Activated naive CD8-positive, alpha-beta T cell treated with anti-CD3 and anti-CD28 coated beads, Interleukin-2, amount 50 U/mL, for 16 hours (primary cell): Measurements from ENCODE around the gene MSRB1.
A peak's percentile ranks its signal among the peaks of the same experiment; 100 is the strongest.
"Not testable (repeated sequence)": the region's sequence is repeated elsewhere in the genome, so short reads cannot be mapped to it uniquely, and the experiment has no call there.

ENCODE experiments used
- DNase-seq: peaks from one replicate; pipeline ENCODE4 v3.0.0-alpha.2; 2020; ENCODE audit warnings: low read depth, low spot score

The MSRB1 gene

GRCh38 chr16:1962161-1963153, 19.5 kb upstream of the MSRB1 start:
- not testable (repeated sequence) for DNase-seq

- no peak for DNase-seq
These were observed 18.7 kb upstream of the MSRB1 start for GRCh38 chr16:1961651-1962067.

GRCh38 chr16:1960665-1961630, 17.9 kb upstream of the MSRB1 start:
- no peak for DNase-seq

- DNase-seq, result peak; percentile 77
These were observed 16.5 kb upstream of the MSRB1 start, which contains the start of gene NDUFB10 for GRCh38 chr16:1959269-1960039. Gene NDUFB10, plus strand, starts transcription at chr16:1959538. Its CDS starts 87 bp downstream, at chr16:1959625.

- DNase-seq, result no peak
These were observed 15.8 kb upstream of the MSRB1 start for GRCh38 chr16:1958715-1959268.

GRCh38 chr16:1958143-1958491, 15.1 kb upstream of the MSRB1 start:
- not testable (repeated sequence) for DNase-seq

- not testable (repeated sequence) for DNase-seq
These were observed 14.6 kb upstream of the MSRB1 start for GRCh38 chr16:1957434-1958142.

- no peak for DNase-seq
These were observed 10.7 kb upstream of the MSRB1 start for GRCh38 chr16:1953734-1954133.

GRCh38 chr16:1950559-1950958, 7.6 kb upstream of the MSRB1 start:
- no peak for DNase-seq

- DNase-seq, result no peak
These were observed 7.0 kb upstream of the MSRB1 start for GRCh38 chr16:1950047-1950446.

GRCh38 chr16:1949507-1949906, 6.5 kb upstream of the MSRB1 start:
- DNase-seq, result no peak

GRCh38 chr16:1947369-1947670, 4.3 kb upstream of the MSRB1 start:
- DNase-seq, result no peak

- no peak for DNase-seq
These were observed 3.7 kb upstream of the MSRB1 start for GRCh38 chr16:1946495-1947368.

GRCh38 chr16:1945559-1946391, 2.8 kb upstream of the MSRB1 start:
- DNase-seq, result no peak

GRCh38 chr16:1944612-1945199, 1.7 kb upstream of the MSRB1 start:
- DNase-seq, result no peak

- DNase-seq, result no peak
These were observed 771 bp downstream of the MSRB1 start for GRCh38 chr16:1942047-1942809.
